GM19025 (cell line): Measurements from ENCODE around the gene PACSIN1.

ENCODE experiments used
- ATAC-seq: cut with Tn5 transposase; IDR thresholded peaks from one replicate; pipeline ENCODE4 v1.9.1; 2021; ENCODE audit warnings: mild to moderate bottlenecking, low read depth, moderate library complexity; ENCODE audit not compliant: unreplicated experiment

Gene PACSIN1

DNA sequence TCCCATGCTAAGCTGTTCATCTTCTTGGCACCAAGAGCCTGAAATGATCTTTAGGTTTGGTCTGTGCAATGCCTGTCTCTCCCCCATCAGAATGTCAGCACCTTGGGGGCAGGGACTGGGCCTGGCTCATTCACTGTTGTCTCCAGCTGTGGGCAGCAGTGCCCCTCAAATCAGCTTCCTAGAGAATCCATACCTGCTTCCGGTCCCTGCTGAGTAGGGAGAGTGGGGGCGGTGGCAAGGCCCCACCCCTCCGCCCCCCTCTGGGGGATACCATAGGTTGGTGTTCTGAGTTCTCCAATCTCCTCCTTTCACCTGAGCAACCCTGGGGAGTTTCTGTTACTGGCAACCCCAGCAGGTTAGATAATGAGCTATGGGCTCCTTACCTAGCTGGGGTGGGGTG lies 109.5 kb downstream of the PACSIN1 start:
- ATAC-seq: no peak

DNA sequence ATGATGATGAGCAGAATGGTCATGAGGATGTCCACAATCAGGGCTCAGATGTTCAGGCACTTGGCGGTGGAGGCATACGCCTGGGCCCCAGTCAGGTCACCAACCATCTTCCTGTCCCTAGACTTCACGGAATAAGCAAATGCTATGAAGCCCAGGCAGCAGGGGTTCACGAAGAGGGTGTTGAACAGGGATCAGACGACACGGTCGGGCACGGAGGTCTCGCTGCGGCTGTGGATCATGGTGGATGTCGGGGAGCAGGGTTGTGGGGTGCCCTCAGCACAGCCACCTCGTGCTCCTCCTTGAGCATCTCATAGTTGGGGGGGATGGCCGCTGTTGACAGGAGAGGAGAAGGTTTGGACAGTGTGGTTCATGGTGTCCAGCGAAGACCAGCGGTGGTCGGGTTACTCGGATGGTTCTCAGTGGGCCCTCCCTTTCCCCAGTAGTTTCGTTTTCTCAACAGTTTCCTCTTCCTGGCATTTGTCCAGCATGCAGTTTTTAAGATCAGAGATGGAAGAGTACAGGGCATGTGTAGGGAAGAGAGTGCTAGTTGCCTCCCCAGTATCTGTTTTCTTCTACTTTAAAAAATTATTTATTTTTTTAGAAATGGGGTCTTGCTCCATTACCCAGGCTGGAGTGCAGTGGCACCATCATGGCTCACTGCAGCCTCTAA lies 110.5 kb downstream of the PACSIN1 start:
- no peak for ATAC-seq

DNA sequence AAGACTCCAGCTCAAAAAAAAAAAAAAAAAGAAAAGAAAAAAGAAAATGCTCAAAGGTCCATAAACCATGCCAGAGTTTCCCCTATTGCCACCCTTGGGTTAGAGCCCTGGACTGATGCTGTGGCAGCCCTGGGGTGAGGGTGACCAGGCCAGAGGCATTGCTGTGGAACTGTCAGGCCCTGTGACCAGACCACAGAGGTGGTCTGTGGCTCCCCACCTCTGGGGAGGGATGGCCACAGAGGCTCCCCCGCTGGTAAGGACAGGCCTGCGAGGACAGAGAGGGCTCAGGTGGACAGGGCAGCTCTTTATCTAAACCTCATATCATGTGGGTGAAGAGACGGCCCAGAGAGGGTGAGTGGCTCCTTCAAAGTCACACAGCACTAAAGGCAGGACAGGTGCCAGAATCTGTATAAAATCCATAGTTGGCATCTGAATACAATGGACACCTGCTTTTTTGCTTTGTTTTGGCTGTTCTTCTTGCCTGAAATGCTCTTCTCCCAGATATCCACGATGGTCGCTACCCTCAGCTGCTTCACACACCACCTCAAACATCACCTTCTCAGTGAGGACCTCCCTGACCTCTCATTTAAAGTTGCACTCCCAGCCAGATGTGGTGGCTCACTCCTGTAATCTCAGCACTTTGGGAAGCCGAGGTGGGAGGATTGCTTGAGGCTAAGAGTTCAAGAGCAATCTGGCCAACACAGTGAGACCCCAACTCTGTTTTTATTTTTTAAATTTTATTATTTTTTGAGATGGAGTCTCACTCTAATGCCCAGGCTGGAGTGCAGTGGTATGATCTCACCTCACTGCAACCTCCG lies 112.8 kb downstream of the PACSIN1 start:
- ATAC-seq: no peak

GRCh38 chr6:34580707-34581560 lies 115.1 kb downstream of the PACSIN1 start:
- no peak for ATAC-seq

DNA sequence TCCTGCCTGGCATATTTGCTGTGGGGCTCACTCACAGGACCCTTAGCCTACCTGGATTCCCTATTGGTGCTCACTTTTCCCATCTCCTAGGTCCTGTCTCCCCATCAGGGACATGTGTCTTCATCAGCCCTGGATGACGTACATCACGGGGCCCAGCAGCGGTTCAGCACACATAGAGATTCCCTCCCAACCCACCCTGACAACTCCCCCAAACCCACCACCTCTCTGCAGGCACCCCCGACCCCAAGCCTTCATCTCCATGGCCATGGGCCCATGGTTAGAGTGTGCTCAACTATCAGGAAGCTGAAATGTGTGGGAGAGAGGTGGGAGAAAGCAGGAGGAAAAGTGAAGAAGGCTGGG lies 115.7 kb downstream of the PACSIN1 start:
- ATAC-seq: no peak

DNA sequence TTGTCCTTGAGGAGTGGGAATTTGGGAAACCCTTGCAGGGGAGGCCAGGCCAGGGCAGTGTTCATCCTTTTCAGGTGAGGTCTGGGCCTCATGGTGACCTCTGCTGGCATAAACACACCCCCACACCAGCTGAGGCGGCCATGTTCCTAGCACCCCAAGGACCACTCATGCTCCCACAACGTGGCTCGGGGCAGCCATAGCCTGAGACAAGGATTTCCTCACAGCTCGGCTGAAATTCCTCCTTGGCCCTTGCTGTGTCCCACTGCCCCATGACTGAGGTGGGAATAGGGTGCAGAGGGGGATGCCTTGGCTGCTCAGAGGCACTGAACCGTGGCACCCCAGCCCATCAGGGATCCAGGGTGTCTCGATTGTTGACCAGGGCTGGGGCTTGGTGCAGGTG lies 117.6 kb downstream of the PACSIN1 start:
- ATAC-seq: no peak

- ATAC-seq: no peak
Measured at GRCh38 chr6:34583861-34584604, 118.2 kb downstream of the PACSIN1 start.

GRCh38 chr6:34584694-34585093 lies 118.8 kb downstream of the PACSIN1 start:
- ATAC-seq: no peak
